LNCAP (cell line): ENCODE data around the gene DBN1.

Experiments
- CTCF ChIP-seq: fragments of 450-650 bp; IDR thresholded peaks from 2 replicates; pipeline ENCODE4 v1.5.1; 2017; ENCODE audit warnings: mild to moderate bottlenecking

The DBN1 gene

GRCh38 chr5:177513500-177513899 is 40.1 kb upstream of the DBN1 start:
- no peak for TF ChIP-seq CTCF

GRCh38 chr5:177512736-177513380 is 39.4 kb upstream of the DBN1 start:
- no peak for TF ChIP-seq CTCF

- TF ChIP-seq CTCF = no peak
These were observed 38.6 kb upstream of the DBN1 start for GRCh38 chr5:177511796-177512675.

GRCh38 chr5:177511181-177511580 is 37.7 kb upstream of the DBN1 start:
- TF ChIP-seq CTCF = no peak

- no peak for TF ChIP-seq CTCF
These were observed 37.2 kb upstream of the DBN1 start for GRCh38 chr5:177510567-177511053.

GRCh38 chr5:177509991-177510566 is 36.6 kb upstream of the DBN1 start:
- TF ChIP-seq CTCF = no peak

GRCh38 chr5:177509381-177509951 is 36.0 kb upstream of the DBN1 start, which contains the start of gene DOK3:
TSS of gene DOK3 (minus strand) at chr5:177509826. CDS start at chr5:177509540, 286 bp downstream.
- TF ChIP-seq CTCF = no peak
